NCI-H1092 (cell line): ENCODE measurements around the gene B4GALT3.

Source experiments
- DNase-seq: peaks from one replicate; lab custom pipeline; 2025; lab: John Stamatoyannopoulos, UW

The B4GALT3 gene

GRCh38 chr1:161188381-161188780, 11.1 kb upstream of the B4GALT3 start:
- DNase-seq = no peak

GRCh38 chr1:161187311-161187710, 10.0 kb upstream of the B4GALT3 start:
- DNase-seq = no peak

- DNase-seq = no peak
These were observed 8.5 kb upstream of the B4GALT3 start for GRCh38 chr1:161185732-161186311.

- DNase-seq = peak; percentile 48
These were observed 8.0 kb upstream of the B4GALT3 start for GRCh38 chr1:161185282-161185682.

- DNase-seq = no peak
These were observed 4.9 kb upstream of the B4GALT3 start for GRCh38 chr1:161182214-161182613.

- no peak for DNase-seq
These were observed 3.3 kb upstream of the B4GALT3 start for GRCh38 chr1:161180639-161181038.

- no peak for DNase-seq
These were observed 2.4 kb upstream of the B4GALT3 start for GRCh38 chr1:161179698-161180097.

GRCh38 chr1:161177936-161178244, 583 bp upstream of the B4GALT3 start:
- no peak for DNase-seq

GRCh38 chr1:161176468-161177111, 717 bp downstream of the B4GALT3 start:
- no peak for DNase-seq

GRCh38 chr1:161175771-161176453, 1.4 kb downstream of the B4GALT3 start:
- no peak for DNase-seq

GRCh38 chr1:161174911-161175310, 2.4 kb downstream of the B4GALT3 start:
- DNase-seq = no peak

- DNase-seq = no peak
These were observed 3.6 kb downstream of the B4GALT3 start for GRCh38 chr1:161173711-161174110.

GRCh38 chr1:161172776-161173376, 4.4 kb downstream of the B4GALT3 start:
- no peak for DNase-seq

- no peak for DNase-seq
These were observed 5.0 kb downstream of the B4GALT3 start for GRCh38 chr1:161172349-161172748.

GRCh38 chr1:161171696-161172095, 5.6 kb downstream of the B4GALT3 start:
- no peak for DNase-seq

GRCh38 chr1:161171191-161171590, 6.1 kb downstream of the B4GALT3 start:
- no peak for DNase-seq

- DNase-seq = no peak
These were observed 8.4 kb downstream of the B4GALT3 start for GRCh38 chr1:161168906-161169305.

- DNase-seq = peak; percentile 25
These were observed 10.4 kb downstream of the B4GALT3 start for GRCh38 chr1:161166669-161167548.

GRCh38 chr1:161165742-161166668, 11.3 kb downstream of the B4GALT3 start, which contains the start of gene PPOX:
Gene PPOX, plus strand, starts transcription at chr1:161166426. Its CDS starts 422 bp downstream, at chr1:161166848.
- peak; percentile 98 for DNase-seq

- no peak for DNase-seq
These were observed 12.3 kb downstream of the B4GALT3 start for GRCh38 chr1:161164901-161165610.
